HG03095 (cell line): ENCODE results near the gene CIAO2A.
"Not testable (repeated sequence)": the region's sequence is repeated elsewhere in the genome, so short reads cannot be mapped to it uniquely, and the experiment has no call there.

Experiments used
- ATAC-seq: cut with Tn5 transposase; IDR thresholded peaks from one replicate; pipeline ENCODE4 v1.9.1; 2021; ENCODE audit warnings: moderate library complexity; ENCODE audit not compliant: unreplicated experiment

CIAO2A gene

DNA sequence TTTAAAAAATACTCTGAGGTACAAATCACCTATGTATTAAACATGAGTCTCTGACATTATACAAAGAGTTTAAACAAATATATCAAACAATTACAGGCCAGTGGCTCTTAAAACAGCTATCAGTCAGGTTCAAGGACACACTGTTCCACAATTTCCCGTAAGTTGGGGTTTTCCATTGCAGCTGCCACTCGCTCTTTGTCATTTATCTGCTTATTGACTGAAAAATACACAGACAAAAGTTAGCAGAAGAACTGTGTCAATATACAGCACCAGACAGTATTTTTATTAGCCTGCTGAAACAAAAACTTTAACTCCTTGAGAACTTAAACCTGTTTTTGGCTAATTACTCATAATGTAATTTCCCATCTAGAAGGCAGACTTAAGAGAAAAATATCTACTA, 20.8 kb downstream of the CIAO2A start:
- ATAC-seq = no peak

DNA sequence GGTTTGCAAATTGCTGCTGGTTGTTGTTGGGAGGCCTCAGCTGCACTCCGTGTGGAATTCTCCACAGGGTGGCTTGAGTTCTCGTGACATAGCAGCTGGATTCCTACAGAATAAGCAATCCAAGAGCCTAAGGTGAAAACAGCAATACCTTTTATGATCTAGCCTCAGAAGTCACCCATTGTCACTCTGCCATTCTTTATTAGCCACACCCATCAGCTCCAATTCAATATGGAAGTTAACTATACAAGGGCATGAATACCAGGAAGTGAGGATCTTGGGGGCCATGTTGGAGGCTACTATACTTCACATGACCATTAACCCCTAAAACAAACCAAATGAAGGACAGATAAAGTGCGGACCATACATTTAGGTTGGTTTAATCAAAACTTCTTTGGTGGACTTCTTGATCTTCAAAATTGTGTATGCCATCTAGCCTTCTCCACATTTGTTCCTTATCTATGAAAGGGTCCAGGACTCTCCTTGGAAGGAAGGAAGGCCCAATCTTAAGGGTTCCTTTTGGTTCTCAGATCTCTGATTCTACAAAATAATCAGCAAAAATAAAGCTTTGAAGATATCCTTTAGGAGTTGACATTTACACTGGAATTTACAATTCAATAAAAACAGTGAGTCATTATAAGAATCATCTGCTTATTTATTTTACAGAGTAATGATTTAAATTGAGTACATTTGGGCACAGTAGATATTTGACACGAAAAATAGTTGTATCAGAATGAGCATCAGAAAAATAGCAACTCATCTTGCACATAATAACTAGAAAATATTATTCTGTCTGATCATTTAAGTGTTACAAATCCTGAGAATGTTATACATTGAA, 21.5 kb downstream of the CIAO2A start:
- no peak for ATAC-seq

DNA sequence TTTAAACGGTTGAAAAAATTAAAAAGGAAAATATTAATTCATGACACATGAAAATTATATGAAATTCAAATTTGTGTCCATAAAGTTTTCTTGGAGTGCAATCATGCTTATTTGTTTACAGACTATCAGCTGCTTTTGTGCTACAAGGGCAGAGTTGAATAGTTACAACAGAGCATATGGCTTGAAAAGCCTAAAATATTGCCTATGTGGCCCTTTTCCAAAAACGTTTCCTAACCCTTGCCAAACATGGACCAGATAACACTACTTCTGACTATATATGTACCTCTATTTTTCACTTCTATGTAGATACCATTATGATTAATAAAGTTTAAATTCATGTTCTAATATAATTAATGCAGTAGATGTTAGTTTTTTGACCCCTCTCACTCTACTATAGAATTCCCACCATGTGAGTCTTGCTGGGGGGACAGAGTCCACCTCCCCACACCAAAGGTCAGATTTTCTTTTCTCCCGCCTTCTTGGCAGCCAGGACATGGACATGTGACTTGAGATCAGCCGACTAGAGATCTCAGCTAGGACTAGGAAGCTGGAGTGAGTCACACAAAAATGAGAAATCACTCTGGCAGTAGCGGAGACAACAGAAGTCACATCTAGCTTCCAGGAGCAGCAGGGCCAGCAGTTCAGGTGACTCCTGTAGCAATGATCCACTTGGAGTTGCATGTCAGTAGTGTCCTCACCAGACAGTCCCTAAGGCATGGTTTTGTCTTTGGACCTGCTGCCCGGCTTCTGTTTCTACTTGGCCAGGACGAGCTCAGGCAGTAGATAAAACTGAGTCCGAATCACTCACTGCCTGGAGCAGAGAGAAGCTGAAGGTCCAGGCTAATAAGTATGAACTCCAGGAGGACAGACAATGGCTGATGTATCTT, 22.4 kb downstream of the CIAO2A start:
- ATAC-seq = no peak

DNA sequence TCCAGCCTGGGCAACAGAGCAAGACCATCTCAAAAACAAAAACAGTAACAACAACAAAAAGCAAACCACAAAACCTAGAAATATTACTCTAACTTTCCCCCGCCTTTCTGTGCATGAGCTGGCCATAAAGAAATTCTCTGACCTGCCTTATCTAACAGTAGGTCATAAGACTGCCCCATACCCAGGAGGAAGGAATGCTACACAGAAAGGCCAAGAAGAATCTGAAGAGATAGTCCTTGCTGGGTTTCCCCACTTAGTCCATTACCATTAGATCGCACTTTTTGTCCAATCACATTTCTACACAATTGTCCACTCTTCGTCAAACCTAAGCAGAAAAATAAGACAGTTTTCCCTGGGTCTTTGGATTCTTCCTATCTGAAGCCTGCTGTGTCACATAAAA, 23.5 kb downstream of the CIAO2A start:
- ATAC-seq = no peak

DNA sequence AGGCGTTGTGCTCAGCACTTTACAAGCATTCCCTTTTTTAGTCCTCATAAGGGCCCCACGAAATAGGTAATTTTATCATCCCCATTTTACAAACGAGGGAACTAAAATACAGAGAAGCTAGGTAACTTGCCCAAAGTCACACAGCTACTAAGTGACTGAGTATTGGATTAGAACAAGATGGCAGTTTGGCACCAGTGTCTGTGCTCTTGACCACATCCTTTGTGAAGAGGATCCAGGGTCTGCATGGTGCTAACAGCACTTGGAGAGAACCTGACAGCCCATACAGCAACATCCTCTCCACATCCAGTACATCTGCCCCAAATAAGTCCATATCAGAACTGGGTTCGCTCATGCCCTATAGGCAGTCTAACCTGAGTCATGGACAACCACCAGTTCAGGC, 25.5 kb downstream of the CIAO2A start:
- no peak for ATAC-seq

DNA sequence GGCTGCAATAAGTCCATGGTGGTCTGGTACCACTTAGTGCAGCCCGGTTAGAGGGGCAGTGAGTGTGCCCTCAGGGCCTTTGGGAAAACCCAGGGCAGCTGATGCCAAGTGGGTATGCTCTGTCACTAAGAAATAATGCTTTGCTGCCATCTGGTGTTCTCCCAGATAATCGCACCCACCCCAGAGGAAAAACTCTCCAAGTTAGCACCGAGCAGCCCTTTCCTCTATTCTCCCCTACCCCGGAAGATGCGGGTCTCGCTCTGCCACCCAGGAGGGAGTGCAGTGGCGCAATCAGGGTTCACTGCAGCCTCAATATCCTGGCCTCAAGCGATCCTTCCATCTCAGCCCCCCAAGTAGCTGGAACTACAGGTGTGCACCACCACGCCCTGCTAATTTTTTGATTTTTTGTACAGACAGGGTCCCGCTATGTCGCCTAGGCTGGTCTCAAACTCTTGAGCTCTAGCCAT, 26.0 kb downstream of the CIAO2A start:
- no peak for ATAC-seq

DNA sequence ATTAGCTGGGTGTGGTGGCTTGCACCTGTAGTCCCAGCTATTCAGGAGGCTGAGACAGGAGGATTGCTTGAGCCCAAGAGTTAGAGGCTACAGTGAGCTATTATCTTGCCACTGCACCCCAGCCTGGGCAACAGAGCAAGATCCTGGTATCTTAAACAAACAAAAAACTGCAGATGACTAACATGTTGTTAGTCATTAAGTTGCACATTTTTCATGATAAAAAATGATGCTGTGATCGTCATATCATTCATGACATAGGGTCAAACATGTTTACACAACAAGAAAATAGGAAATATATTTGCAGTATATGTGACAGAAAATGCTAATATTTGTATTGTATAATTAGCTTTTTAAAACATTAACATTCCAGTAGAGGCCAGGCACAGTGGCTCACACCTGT, 27.2 kb downstream of the CIAO2A start:
- ATAC-seq = no peak

DNA sequence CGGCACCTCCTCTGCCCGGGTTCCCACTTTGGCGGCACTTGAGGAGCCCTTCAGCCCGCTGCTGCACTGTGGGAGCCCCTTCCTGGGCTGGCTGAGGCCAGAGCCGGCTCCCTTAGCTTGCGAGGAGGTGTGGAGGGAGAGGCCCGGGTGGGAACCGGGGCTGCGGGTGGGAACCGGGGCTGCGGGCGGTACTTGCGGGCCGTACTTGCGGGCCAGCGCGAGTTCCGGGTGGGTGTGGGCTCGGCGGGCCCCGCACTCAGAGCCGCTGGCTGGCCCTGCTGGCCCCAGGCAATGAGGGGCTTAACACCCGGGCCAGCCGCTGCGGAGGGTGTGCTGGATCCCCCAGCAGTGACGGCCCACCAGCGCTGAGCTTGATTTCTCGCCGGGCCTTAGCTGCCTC, 32.9 kb downstream of the CIAO2A start:
- no peak for ATAC-seq

DNA sequence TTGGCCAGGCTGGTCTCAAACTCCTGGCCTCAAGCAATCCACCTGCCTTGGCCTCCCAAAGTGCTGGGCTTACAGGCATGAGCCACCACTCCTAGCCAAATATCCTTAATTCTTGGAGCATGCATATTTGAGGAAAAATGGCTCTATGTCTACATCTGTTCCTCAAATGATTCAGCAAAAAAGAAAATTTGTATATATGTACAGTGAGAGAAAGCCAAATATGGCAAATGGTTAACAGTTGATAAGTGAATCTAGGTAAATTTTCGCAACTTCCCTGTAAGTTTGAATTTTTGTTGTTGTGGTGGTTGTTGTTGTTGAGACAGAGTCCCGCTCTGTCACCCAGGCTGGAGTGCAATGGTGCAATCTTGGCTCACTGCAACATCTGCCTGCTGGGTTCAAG, 34.5 kb downstream of the CIAO2A start:
- ATAC-seq = not testable (repeated sequence)

DNA sequence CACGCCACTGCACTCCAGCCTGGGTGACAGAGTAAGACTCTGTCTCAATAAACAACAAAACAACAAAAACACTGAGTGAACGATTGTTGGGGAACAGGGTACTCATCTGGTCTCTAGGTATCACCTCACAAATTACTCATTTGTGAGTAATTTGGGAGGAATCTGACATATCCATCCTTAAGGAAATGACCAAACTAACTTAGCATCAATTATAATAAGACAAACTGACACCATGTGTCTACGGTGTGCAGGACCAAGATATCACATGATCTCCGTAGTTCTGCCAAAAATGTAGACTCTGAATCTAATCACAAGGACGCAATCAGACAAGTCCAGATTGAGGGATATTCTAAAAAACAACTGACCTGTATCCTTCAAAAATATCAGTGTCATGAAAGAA, 35.4 kb downstream of the CIAO2A start:
- no peak for ATAC-seq

DNA sequence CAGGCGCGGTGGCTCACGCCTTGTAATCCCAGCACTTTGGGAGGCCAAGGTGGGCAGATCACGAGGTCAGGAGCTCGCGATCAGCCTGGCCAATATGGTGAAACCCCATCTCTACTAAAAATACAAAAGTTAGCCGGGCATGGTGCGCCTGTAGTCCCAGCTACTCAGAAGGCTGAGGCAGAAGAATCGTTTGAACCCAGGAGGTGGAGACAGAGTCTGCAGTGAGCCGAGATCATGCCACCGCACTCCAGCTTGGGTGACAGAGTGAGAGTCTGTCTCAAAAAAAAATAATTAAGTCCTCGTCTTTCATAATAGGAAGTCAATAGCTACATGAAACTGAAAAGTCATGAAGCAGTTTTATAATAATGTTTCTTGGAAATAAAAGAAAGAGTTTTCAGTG, 40.0 kb downstream of the CIAO2A start:
- not testable (repeated sequence) for ATAC-seq

DNA sequence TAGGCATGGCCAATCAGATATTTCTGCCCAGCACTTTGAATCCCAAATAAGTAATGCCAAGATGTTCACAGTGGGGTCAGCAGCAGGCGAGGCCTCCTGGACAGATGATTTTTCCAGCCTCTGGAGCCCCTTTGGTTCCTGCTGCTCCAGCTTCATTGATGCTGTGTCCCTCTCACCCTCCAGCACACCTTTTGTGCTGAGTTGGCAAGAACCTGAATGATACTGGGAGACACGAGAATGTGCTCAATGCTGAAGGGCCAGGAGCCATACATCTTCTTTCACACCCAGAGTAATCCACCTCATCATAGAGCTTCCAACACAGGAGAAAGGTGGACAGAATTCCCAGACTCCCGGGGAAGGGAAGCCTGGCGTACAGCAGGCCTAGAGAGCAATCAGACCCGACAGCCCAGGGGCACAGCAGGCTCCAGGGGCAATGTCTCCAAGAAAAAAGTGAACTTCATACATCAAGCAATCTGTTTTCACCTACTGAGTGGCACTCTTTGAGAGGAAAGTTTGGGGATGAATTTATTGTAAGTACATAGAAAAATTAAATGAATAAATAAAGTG, 40.6 kb downstream of the CIAO2A start:
- no peak for ATAC-seq

DNA sequence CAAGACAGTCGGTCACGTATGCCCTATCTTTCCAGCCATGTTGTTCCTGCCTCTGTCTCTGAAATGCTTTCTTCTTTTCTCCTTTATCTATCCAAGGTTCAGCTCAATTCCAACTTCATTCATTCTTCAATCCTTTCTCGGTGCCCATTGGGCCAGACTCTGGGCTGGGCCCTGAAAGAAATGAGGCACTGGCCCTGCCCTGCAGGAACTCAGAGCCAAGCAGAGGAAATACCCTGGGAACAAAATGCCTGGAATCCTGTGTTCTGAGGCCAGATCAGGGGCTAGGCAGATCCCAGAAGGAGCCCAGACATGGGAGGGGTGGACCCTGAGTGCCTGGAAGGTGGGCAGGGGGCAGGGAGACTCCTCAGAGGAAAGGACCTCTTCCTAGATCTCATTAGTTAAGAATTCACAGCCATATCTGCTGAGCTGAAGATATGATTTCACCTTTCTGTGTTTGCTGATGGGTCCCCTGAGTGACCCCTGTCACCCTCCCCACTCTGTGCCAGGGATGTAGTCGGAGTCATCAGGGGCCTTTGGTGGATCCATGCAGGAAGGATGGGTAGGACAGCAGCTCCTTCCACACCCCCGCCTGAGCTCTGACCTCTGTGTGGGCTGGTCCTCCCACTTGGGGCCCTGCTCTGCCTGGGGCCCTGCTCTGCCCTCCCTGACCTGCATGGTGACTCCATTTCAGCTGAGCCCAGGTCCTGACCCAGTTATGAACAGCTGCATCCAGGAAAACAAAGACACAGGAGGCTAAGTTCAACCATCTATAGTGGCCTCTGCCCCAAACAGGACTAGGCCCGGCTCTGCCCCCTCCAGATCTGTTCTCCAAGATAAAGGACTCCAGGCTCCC, 42.0 kb downstream of the CIAO2A start:
- ATAC-seq = no peak

DNA sequence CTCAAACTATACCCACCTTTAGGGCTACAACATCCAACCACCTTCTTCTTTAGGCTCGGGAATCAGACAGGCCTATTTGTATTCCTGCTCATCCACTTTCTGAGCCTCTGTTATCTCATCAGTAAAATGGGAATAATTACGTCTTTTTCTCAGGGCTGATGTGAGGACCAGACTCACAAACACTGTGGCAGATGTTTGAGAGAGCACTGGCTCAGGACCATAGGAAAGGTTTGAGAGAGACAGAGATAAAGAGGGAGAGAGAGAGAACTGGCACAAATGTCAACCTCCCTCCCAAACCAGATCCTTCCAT, 42.6 kb downstream of the CIAO2A start:
- no peak for ATAC-seq

DNA sequence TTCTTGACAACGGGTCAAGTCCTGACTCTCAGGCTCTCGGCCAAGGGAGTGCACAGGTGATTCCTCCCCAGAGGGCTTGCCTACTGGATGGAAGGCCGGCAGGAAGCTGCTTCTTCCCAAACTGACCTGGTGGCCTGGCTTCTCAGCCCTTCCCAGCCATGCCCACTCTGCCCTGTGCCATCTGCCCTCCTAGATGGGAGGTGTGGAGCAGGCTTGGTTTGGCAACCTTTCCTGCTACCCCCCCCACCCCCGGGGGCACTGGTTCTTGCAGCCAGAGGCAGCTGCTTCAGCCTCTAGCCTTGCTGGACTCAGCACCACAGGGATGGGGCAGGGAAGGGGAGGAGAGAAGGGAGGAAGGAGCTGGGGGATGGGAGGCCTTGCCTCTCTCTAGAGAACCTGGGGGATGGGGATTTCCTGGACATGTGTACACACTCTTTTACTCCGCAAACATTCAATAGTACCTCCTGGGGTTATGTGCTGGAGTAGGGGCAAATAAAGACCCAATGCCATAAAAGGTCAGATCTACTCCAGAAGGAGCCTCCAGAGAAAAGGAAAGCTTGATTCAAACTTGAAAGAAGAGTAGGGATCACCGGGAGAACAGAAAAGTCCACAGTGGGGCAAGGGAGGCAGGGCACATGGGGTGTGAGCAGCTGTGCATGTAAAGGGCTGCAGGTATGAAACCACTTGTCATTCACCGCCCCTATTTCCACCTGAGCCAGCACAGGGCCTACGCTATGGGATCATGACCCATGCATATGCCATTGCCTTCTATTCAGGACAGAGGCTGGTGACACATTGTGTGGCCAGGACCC, 43.2 kb downstream of the CIAO2A start:
- ATAC-seq = no peak

DNA sequence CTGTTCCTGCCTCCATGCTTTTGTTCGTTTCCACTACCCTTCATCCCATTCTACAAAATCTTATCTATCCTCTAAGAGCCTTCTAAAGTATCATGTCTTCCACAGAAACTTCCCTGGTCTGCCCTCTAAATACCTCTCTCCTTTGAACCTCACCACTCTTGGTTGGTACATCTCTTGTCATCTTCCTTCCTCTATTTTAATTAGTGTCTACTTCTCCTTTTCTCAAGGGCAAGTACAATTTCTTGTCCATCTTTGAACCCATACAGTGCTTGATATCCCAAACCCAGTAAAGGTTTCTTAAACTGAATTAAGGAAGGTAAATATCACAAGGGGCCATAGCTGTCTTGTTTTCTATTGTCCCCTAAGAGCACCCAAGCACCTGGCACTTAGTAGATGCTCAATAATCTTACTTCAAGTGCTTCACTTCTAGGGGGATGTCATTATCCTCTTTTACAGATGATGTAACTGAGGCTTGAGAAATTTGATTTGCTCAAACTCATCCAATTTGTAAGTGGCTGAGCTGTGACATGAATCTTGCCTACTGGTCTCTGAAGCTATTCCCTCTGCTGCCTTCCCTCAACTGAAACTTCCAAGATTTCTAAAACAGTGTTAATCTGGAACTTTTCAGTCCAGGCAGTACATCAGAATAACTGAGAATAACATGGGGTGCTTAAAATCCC, 44.7 kb downstream of the CIAO2A start:
- ATAC-seq = no peak

DNA sequence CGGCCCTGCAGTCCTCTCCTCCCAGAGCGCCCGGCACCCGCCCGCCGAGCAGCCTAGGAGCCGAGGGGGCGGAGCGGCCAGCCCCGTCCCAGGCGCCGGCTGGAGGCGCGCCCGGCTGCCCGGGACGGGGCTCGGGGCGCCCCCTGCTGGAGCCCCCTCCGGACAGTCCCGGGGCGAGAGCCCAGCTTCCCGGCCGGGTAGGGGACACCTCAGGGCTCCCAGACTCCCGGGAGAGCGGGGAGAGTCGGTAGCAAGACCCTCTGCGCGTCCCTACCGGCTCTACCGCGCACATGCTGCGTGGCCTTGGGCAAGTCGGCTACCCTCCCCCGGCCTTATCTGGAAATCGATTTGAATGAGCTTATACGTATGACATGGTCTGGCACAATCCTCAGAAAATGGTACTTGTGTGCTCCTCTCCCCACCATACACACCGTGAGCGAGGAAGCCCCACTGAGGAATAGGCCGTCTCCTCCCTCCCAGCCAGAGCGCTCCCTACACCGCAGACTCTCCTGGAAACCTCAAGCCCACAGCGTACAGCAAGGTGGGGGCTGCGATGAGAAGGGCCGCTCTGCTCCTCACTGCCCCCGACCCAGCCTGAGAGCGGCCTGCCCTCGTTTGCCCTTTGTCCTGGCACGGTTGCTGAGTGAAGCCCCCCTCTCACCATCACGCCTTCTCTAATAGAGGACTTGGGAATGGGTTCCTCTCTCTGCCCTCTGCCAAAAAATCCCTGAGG, 47.1 kb downstream of the CIAO2A start, which contains the start of gene DAPK2:
Gene DAPK2 (minus strand): TSS at position 65 of the 733 bp plus-strand sequence. CDS start 6,224 bp downstream, outside the sequence.
- no peak for ATAC-seq

DNA sequence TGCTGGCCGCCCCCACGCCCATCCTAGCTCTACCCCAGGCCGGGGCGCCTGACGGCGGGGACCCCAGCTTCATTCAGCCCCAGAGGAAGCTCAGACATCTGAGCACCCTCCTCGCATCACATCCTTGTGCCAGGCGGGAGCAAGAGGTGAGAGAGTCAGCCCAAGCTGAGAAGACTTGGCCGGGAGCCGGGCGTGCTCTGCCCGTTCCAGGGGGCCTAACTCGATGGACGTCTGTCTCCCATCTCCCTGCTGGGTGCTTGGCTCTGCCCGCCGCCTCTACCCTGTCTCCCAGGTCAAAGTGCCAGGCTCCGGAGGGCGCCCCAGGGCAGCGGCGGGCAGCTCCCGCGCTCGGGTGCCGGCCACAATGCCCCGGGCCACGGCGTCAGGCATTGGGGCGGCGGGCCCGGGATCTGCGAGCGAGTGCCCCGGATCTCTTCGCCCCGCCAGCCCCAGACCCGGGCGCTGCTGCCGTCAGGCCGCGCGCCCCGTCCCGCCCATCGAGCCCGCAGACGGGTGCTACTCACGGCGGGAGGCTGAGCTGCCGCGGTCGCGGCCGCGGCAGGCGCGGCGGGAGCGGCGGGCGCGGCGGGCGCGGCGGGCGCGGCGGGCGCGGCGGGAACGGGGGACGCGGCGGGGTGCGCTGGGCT, 47.7 kb downstream of the CIAO2A start:
- ATAC-seq = no peak
